ENCODE results near the gene OR56A5. TPM values are rescaled to one million over a fixed set of nuclear protein-coding genes. Genes with fewer than 3 reads are reported as not detected.

Gene OR56A5
- total and polyA plus RNA-seq, 2 of the 4 experiments (the other 2 are of a cell fraction) = not detected

DNA sequence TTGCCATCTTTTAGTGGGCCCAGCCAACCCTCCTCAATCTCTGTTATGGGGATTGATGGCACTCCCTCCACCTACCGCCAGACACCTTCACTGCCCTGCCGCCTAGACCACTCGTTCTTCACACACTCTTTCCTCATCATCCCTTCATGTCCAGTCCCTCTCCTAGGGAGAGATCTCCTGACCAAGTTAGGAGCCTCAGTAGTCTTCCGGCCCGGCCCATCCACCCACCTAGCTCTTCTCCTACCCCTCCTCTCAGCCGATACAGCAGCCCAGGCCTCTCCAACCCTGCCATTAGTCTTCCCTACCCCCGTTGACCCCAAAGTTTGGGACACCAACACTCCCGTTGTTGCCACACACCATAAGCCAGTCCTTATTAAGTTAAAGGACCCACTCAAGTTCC is 37.2 kb downstream of the OR56A5 start:
- Histone ChIP-seq H4K5ac (ENCODE audit: low read depth, low read length) (no peak overlapping the region), H3K27ac (ENCODE audit: insufficient read depth, low read length) (no peak overlapping the region), H3K27me3 (ENCODE audit: control insufficient read depth, insufficient read depth, low read length) (no peaks in the 10 kb centered on the region), H4K8ac (ENCODE audit: low read depth in 2 of 2, low read length in 2 of 2) (no peak overlapping the region), H2BK5ac (ENCODE audit: low read depth, low read length, poor library complexity, severe bottlenecking) (no peak overlapping the region), H3K4me3 (ENCODE audit: insufficient read depth, low read depth, low read length) (no peak overlapping the region), H3K36me3 (ENCODE audit: control insufficient read depth, insufficient read depth, low read length) (no peaks in the 10 kb centered on the region), H2AK9ac (replicated peaks; ENCODE audit: low read depth, low read length, poor library complexity) (no peak overlapping the region), H4K20me1 (ENCODE audit: insufficient read depth, low read length) (no peaks in the 10 kb centered on the region), H3K9ac (ENCODE audit: low read depth, low read length) (no peak overlapping the region), H3K79me1 (ENCODE audit: low read depth in 1 of 2, low read length in 2 of 2) (no peaks in the 10 kb centered on the region), H3K4ac (ENCODE audit: low read depth, low read length) (no peak overlapping the region), H3K9me3 (ENCODE audit: control insufficient read depth, insufficient read depth, low read length) (peaks cover 43% of the 10 kb centered on the region), H3K4me2 (ENCODE audit: low read depth, low read length) (no peak overlapping the region), H3K56ac (ENCODE audit: extremely low read depth, insufficient read depth, low read length) (no peak overlapping the region), H2AFZ (replicated peaks; ENCODE audit: low read length, poor library complexity) (no peak overlapping the region), H3K18ac (ENCODE audit: low read depth, low read length) (no peak overlapping the region), H3K9me1 (ENCODE audit: insufficient read depth, low read length) (no peaks in the 10 kb centered on the region), H2BK120ac (ENCODE audit: low read depth, low read length) (no peak overlapping the region), H3K23ac (ENCODE audit: low read depth, low read length) (no peak overlapping the region), H3K14ac (replicated peaks; ENCODE audit: low read depth, low read length) (no peak overlapping the region), H2AK5ac (ENCODE audit: low read depth, low read length) (no peak overlapping the region), H2BK15ac (ENCODE audit: low read depth, low read length) (no peak overlapping the region), H3K4me1 (ENCODE audit: control insufficient read depth, insufficient read depth, low read length) (no peaks in the 10 kb centered on the region), H2BK20ac (ENCODE audit: low read depth, low read length) (no peak overlapping the region), H4K91ac (ENCODE audit: insufficient read depth, low read depth, low read length) (no peak overlapping the region)
- dilution Hi-C loops (cut with HindIII; ENCODE audit: low sequenced_read_pairs, unreplicated experiment) = no loop called here
- WGBS, 2 experiments (ENCODE audit: extremely low coverage in 2 of 2, insufficient read length in 1 of 2) = 74% methylated on average over 5 of the region's 8 CpGs; no CpG with 5 or more reads in 1 of the 2 experiments
- no TSS peak for BruUV-seq (replicated peaks)
- TF ChIP-seq, protein P1, sequence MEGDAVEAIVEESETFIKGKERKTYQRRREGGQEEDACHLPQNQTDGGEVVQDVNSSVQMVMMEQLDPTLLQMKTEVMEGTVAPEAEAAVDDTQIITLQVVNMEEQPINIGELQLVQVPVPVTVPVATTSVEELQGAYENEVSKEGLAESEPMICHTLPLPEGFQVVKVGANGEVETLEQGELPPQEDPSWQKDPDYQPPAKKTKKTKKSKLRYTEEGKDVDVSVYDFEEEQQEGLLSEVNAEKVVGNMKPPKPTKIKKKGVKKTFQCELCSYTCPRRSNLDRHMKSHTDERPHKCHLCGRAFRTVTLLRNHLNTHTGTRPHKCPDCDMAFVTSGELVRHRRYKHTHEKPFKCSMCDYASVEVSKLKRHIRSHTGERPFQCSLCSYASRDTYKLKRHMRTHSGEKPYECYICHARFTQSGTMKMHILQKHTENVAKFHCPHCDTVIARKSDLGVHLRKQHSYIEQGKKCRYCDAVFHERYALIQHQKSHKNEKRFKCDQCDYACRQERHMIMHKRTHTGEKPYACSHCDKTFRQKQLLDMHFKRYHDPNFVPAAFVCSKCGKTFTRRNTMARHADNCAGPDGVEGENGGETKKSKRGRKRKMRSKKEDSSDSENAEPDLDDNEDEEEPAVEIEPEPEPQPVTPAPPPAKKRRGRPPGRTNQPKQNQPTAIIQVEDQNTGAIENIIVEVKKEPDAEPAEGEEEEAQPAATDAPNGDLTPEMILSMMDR (conservative IDR thresholded peaks at IDR 0.05; ENCODE audit: low read depth, low read length) = no peak
- TF ChIP-seq RCOR1 (IDR thresholded peaks at IDR 0.05; ENCODE audit: insufficient replicate concordance, low read length) (no peak), CHD1 (IDR thresholded peaks at IDR 0.05; ENCODE audit: low read depth, low read length) (no peak)
- intact Hi-C loops (cut with micrococcal nuclease) = no loop called here
- no peak for DNase-seq
- ChIA-PET POLR2A (ENCODE audit: unreplicated experiment) (no interaction called here), CTCF (no interaction called here)
- no peak for ATAC-seq (ENCODE audit: low read depth)
- in situ Hi-C loops (cut with MboI; ENCODE audit: low sequenced_read_pairs) = no loop called here
